ENCODE results near the gene MVB12B.

MVB12B gene

GRCh38 chr9:126468141-126468825, 141.7 kb downstream of the MVB12B start:
- Histone ChIP-seq H4K20me1 (no peaks in the 10 kb centered on the region; a peak in 1 of 22 replicates), H3K36me3 (no peaks in the 10 kb centered on the region; a peak in 1 of 22 replicates), H3K27ac (peak overlapping the region; percentile 28 to 99 (median 92); a peak in 21 of 22 replicates), H3K4me3 (0 out of 20 replicates have a peak overlapping the region, but pooled peaks of 1 of the 10 experiments have one; percentile 4), H3K9me3 (replicated peaks in 1 of 11) (peaks cover 0 to under 1% (median 0%) of the 10 kb centered on the region in 11 experiments; a peak in 2 of 22 replicates), H3K4me2 (peak overlapping the region; percentile 77 to 92 (median 87)), H3K27me3 (peaks cover 0 to 14% (median 3%) of the 10 kb centered on the region in 11 experiments; a peak in 7 of 22 replicates), H3K9ac (peak overlapping the region in 9 of 11 experiments; percentile 74 to 86 (median 80); a peak in 18 of 22 replicates), H3K4me1 (peaks cover 54 to 85% (median 67%) of the 10 kb centered on the region in 10 experiments)
- TF ChIP-seq Cebpa-rat (IDR thresholded peaks at IDR 0.05) = no peak

GRCh38 chr9:126470241-126470993, 143.8 kb downstream of the MVB12B start:
- no peak for TF ChIP-seq Cebpa-rat (IDR thresholded peaks at IDR 0.05)
- H3K9ac ChIP-seq = peak overlapping the region; percentile 74 to 86 (median 79)
- peak overlapping the region in 4 of 10 experiments; percentile 1 to 36 (median 14); a peak in 6 of 20 replicates for H3K4me3 ChIP-seq
- H4K20me1 ChIP-seq = no peaks in the 10 kb centered on the region; a peak in 1 of 22 replicates
- peak overlapping the region; percentile 82 to 99 (median 92) for H3K27ac ChIP-seq
- H3K27me3 ChIP-seq = peaks cover 0 to 24% (median 4%) of the 10 kb centered on the region in 11 experiments; a peak in 8 of 22 replicates
- H3K4me2 ChIP-seq = peak overlapping the region; percentile 77 to 92 (median 87)
- no peaks in the 10 kb centered on the region; a peak in 2 of 22 replicates for H3K36me3 ChIP-seq
- peaks cover 0 to 8% (median 0%) of the 10 kb centered on the region in 11 experiments; a peak in 1 of 22 replicates for H3K9me3 ChIP-seq (replicated peaks in 1 of 11)
- peaks cover 54 to 96% (median 83%) of the 10 kb centered on the region in 10 experiments for H3K4me1 ChIP-seq

GRCh38 chr9:126471084-126471624, 144.5 kb downstream of the MVB12B start:
- no peaks in the 10 kb centered on the region; a peak in 1 of 22 replicates for H4K20me1 ChIP-seq
- peaks cover 0 to 3% (median 0%) of the 10 kb centered on the region in 11 experiments; a peak in 2 of 22 replicates for H3K36me3 ChIP-seq
- H3K9me3 ChIP-seq (replicated peaks in 1 of 11) = peaks cover 0 to 12% (median 0%) of the 10 kb centered on the region in 11 experiments; a peak in 2 of 22 replicates
- H3K4me2 ChIP-seq = peak overlapping the region; percentile 77 to 92 (median 87)
- TF ChIP-seq Cebpa-rat (IDR thresholded peaks at IDR 0.05) = peak; percentile 95 to 99 (median 98)
- peaks cover 59 to 96% (median 89%) of the 10 kb centered on the region in 10 experiments for H3K4me1 ChIP-seq
- H3K4me3 ChIP-seq = peak overlapping the region in 1 of 10 experiments; percentile 23; a peak in 5 of 20 replicates
- peak overlapping the region; percentile 74 to 86 (median 79) for H3K9ac ChIP-seq
- peak overlapping the region; percentile 82 to 99 (median 92) for H3K27ac ChIP-seq
- peaks cover 0 to 24% (median 4%) of the 10 kb centered on the region in 11 experiments; a peak in 8 of 22 replicates for H3K27me3 ChIP-seq

GRCh38 chr9:126472198-126472947, 145.7 kb downstream of the MVB12B start:
- no peaks in the 10 kb centered on the region; a peak in 1 of 22 replicates for H4K20me1 ChIP-seq
- H3K27me3 ChIP-seq = peaks cover 0 to 24% (median 4%) of the 10 kb centered on the region in 11 experiments; a peak in 8 of 22 replicates
- H3K9ac ChIP-seq = peak overlapping the region; percentile 62 to 86 (median 79)
- H3K4me3 ChIP-seq = peak overlapping the region in 1 of 10 experiments; percentile 23; a peak in 1 of 20 replicates
- peak overlapping the region; percentile 77 to 91 (median 86) for H3K4me2 ChIP-seq
- peaks cover 0 to 8% (median 0%) of the 10 kb centered on the region in 11 experiments; a peak in 3 of 22 replicates for H3K36me3 ChIP-seq
- H3K4me1 ChIP-seq = peaks cover 61 to 96% (median 90%) of the 10 kb centered on the region in 10 experiments
- peaks cover 4 to 20% (median 6%) of the 10 kb centered on the region in 11 experiments; a peak in 20 of 22 replicates for H3K9me3 ChIP-seq (replicated peaks in 1 of 11)
- TF ChIP-seq Cebpa-rat (IDR thresholded peaks at IDR 0.05) = no peak
- H3K27ac ChIP-seq = peak overlapping the region; percentile 82 to 99 (median 92)

GRCh38 chr9:126472948-126473298, 146.3 kb downstream of the MVB12B start:
- TF ChIP-seq Cebpa-rat (IDR thresholded peaks at IDR 0.05) = no peak
- peaks cover 61 to 96% (median 86%) of the 10 kb centered on the region in 10 experiments for H3K4me1 ChIP-seq
- H3K27ac ChIP-seq = peak overlapping the region; percentile 82 to 99 (median 92)
- peaks cover 10 to 26% (median 12%) of the 10 kb centered on the region in 11 experiments; a peak in 20 of 22 replicates for H3K9me3 ChIP-seq (replicated peaks in 1 of 11)
- peak overlapping the region in 9 of 11 experiments; percentile 7 to 86 (median 79); a peak in 13 of 22 replicates for H3K9ac ChIP-seq
- peaks cover 0 to 13% (median 3%) of the 10 kb centered on the region in 11 experiments; a peak in 4 of 22 replicates for H3K36me3 ChIP-seq
- H4K20me1 ChIP-seq = no peaks in the 10 kb centered on the region; a peak in 1 of 22 replicates
- no peak overlapping the region for H3K4me3 ChIP-seq
- peak overlapping the region; percentile 77 to 91 (median 86) for H3K4me2 ChIP-seq
- H3K27me3 ChIP-seq = peaks cover 0 to 24% (median 4%) of the 10 kb centered on the region in 11 experiments; a peak in 8 of 22 replicates

- Histone ChIP-seq H3K27ac (peak overlapping the region in 9 of 11 experiments; percentile 91 to 99 (median 96); a peak in 16 of 22 replicates), H3K4me2 (peak overlapping the region in 9 of 11 experiments; percentile 20 to 91 (median 86); a peak in 17 of 22 replicates)
Observed at GRCh38 chr9:126474206-126474765, 147.7 kb downstream of the MVB12B start.

More at GRCh38 chr9:126474206-126474765, 147.7 kb downstream of the MVB12B start:
- H3K9me3 ChIP-seq (replicated peaks in 1 of 11) = peaks cover 10 to 30% (median 12%) of the 10 kb centered on the region in 11 experiments; a peak in 20 of 22 replicates
- TF ChIP-seq Cebpa-rat (IDR thresholded peaks at IDR 0.05) = no peak
- H3K27me3 ChIP-seq = peaks cover 0 to 24% (median 4%) of the 10 kb centered on the region in 11 experiments; a peak in 8 of 22 replicates
- H3K4me3 ChIP-seq = no peak overlapping the region
- H4K20me1 ChIP-seq = no peaks in the 10 kb centered on the region; a peak in 1 of 22 replicates
- peak overlapping the region in 3 of 11 experiments; percentile 11 to 43 (median 36); a peak in 4 of 22 replicates for H3K9ac ChIP-seq
- H3K36me3 ChIP-seq = peaks cover 0 to 13% (median 3%) of the 10 kb centered on the region in 11 experiments; a peak in 4 of 22 replicates
- H3K4me1 ChIP-seq = peaks cover 47 to 96% (median 84%) of the 10 kb centered on the region in 10 experiments
